ENCODE measurements around the gene ZNF701.
"Not testable (repeated sequence)": the region's sequence is repeated elsewhere in the genome, so short reads cannot be mapped to it uniquely, and the experiment has no call there.

Gene ZNF701

GRCh38 chr19:52535771-52536447 is 34.2 kb upstream of the ZNF701 start:
- Histone ChIP-seq H3K4me1 (ENCODE audit: insufficient read depth, insufficient read length) (no peaks in the 10 kb centered on the region), H3K9me3 (ENCODE audit: insufficient read depth, low read length) (no peaks in the 10 kb centered on the region), H3K9ac (ENCODE audit: insufficient read length, low read depth) (peak overlapping the region; percentile 77), H3K4me3 (ENCODE audit: insufficient read length, low read depth) (peak overlapping the region; percentile 66), H3K27me3 (ENCODE audit: insufficient read depth, insufficient read length) (no peaks in the 10 kb centered on the region), H3K36me3 (ENCODE audit: insufficient read depth, insufficient read length, low read length) (peaks cover 9% of the 10 kb centered on the region)
- TF ChIP-seq YY1 (IDR thresholded peaks at IDR 0.05; ENCODE audit: insufficient read depth, insufficient read length), result no peak
- no peak for TF ChIP-seq SUZ12 (IDR thresholded peaks at IDR 0.05; ENCODE audit: extremely low read depth, insufficient read depth, insufficient read length)
- TF ChIP-seq ZNF274 (IDR thresholded peaks at IDR 0.05; ENCODE audit: low read depth, low read length), result no peak
- peak; percentile 71 for DNase-seq (ENCODE audit: low read depth, low spot score)

GRCh38 chr19:52536448-52536800 is 33.7 kb upstream of the ZNF701 start:
- DNase-seq (ENCODE audit: low read depth, low spot score), result no peak
- no peak for TF ChIP-seq ZNF274 (IDR thresholded peaks at IDR 0.05; ENCODE audit: low read depth, low read length)
- TF ChIP-seq YY1 (IDR thresholded peaks at IDR 0.05; ENCODE audit: insufficient read depth, insufficient read length), result no peak
- TF ChIP-seq SUZ12 (IDR thresholded peaks at IDR 0.05; ENCODE audit: extremely low read depth, insufficient read depth, insufficient read length), result no peak
- Histone ChIP-seq H3K4me1 (ENCODE audit: insufficient read depth, insufficient read length) (no peaks in the 10 kb centered on the region), H3K36me3 (ENCODE audit: insufficient read depth, insufficient read length, low read length) (peaks cover 9% of the 10 kb centered on the region), H3K27me3 (ENCODE audit: insufficient read depth, insufficient read length) (no peaks in the 10 kb centered on the region), H3K4me3 (ENCODE audit: insufficient read length, low read depth) (peak overlapping the region; percentile 66), H3K9me3 (ENCODE audit: insufficient read depth, low read length) (no peaks in the 10 kb centered on the region), H3K9ac (ENCODE audit: insufficient read length, low read depth) (peak overlapping the region; percentile 77)

- not testable (repeated sequence) for H3K9me3 ChIP-seq (ENCODE audit: insufficient read depth, low read length); H3K4me3 ChIP-seq (ENCODE audit: insufficient read length, low read depth); DNase-seq (ENCODE audit: low read depth, low spot score); H3K4me1 ChIP-seq (ENCODE audit: insufficient read depth, insufficient read length); H3K27me3 ChIP-seq (ENCODE audit: insufficient read depth, insufficient read length); H3K9ac ChIP-seq (ENCODE audit: insufficient read length, low read depth)
- peaks cover 16% of the 10 kb centered on the region for H3K36me3 ChIP-seq (ENCODE audit: insufficient read depth, insufficient read length, low read length)
Measured at GRCh38 chr19:52538815-52539214, 31.3 kb upstream of the ZNF701 start.

GRCh38 chr19:52541176-52541575 is 28.9 kb upstream of the ZNF701 start:
- not testable (repeated sequence) for H3K9me3 ChIP-seq (ENCODE audit: insufficient read depth, low read length); DNase-seq (ENCODE audit: low read depth, low spot score); H3K9ac ChIP-seq (ENCODE audit: insufficient read length, low read depth); H3K27me3 ChIP-seq (ENCODE audit: insufficient read depth, insufficient read length); H3K4me1 ChIP-seq (ENCODE audit: insufficient read depth, insufficient read length); H3K4me3 ChIP-seq (ENCODE audit: insufficient read length, low read depth)
- peaks cover 29% of the 10 kb centered on the region for H3K36me3 ChIP-seq (ENCODE audit: insufficient read depth, insufficient read length, low read length)

GRCh38 chr19:52541608-52542007 is 28.5 kb upstream of the ZNF701 start:
- no peaks in the 10 kb centered on the region for H3K9me3 ChIP-seq (ENCODE audit: insufficient read depth, low read length)

GRCh38 chr19:52542541-52542940 is 27.5 kb upstream of the ZNF701 start:
- DNase-seq (ENCODE audit: low read depth, low spot score); H3K4me1 ChIP-seq (ENCODE audit: insufficient read depth, insufficient read length); H3K27me3 ChIP-seq (ENCODE audit: insufficient read depth, insufficient read length); H3K4me3 ChIP-seq (ENCODE audit: insufficient read length, low read depth); H3K9me3 ChIP-seq (ENCODE audit: insufficient read depth, low read length); H3K9ac ChIP-seq (ENCODE audit: insufficient read length, low read depth): not testable (repeated sequence)
- H3K36me3 ChIP-seq (ENCODE audit: insufficient read depth, insufficient read length, low read length), result peaks cover 35% of the 10 kb centered on the region

More at GRCh38 chr19:52541608-52542007, 28.5 kb upstream of the ZNF701 start:
- Histone ChIP-seq H3K36me3 (ENCODE audit: insufficient read depth, insufficient read length, low read length) (peaks cover 31% of the 10 kb centered on the region), H3K9ac (ENCODE audit: insufficient read length, low read depth) (no peak overlapping the region), H3K4me3 (ENCODE audit: insufficient read length, low read depth) (no peak overlapping the region), H3K27me3 (ENCODE audit: insufficient read depth, insufficient read length) (no peaks in the 10 kb centered on the region), H3K4me1 (ENCODE audit: insufficient read depth, insufficient read length) (no peaks in the 10 kb centered on the region)
- no peak for TF ChIP-seq YY1 (IDR thresholded peaks at IDR 0.05; ENCODE audit: insufficient read depth, insufficient read length)
- no peak for TF ChIP-seq SUZ12 (IDR thresholded peaks at IDR 0.05; ENCODE audit: extremely low read depth, insufficient read depth, insufficient read length)
- DNase-seq (ENCODE audit: low read depth, low spot score), result no peak

- no peak for TF ChIP-seq ZNF274 (IDR thresholded peaks at IDR 0.05; ENCODE audit: low read depth, low read length)
- no peak for TF ChIP-seq SUZ12 (IDR thresholded peaks at IDR 0.05; ENCODE audit: extremely low read depth, insufficient read depth, insufficient read length)
- peaks cover 36% of the 10 kb centered on the region for H3K36me3 ChIP-seq (ENCODE audit: insufficient read depth, insufficient read length, low read length)
- H3K9me3 ChIP-seq (ENCODE audit: insufficient read depth, low read length), result no peaks in the 10 kb centered on the region
- H3K9ac ChIP-seq (ENCODE audit: insufficient read length, low read depth), result no peak overlapping the region
- H3K4me3 ChIP-seq (ENCODE audit: insufficient read length, low read depth), result no peak overlapping the region
- H3K4me1 ChIP-seq (ENCODE audit: insufficient read depth, insufficient read length), result no peaks in the 10 kb centered on the region
- H3K27me3 ChIP-seq (ENCODE audit: insufficient read depth, insufficient read length), result no peaks in the 10 kb centered on the region
- no peak for DNase-seq (ENCODE audit: low read depth, low spot score)
Measured at GRCh38 chr19:52542984-52543664, 27.0 kb upstream of the ZNF701 start.
